ENCODE measurements around the gene PRSS27.

PRSS27 gene

GRCh38 chr16:2745116-2745890 is 25.3 kb upstream of the PRSS27 start:
- Histone ChIP-seq H3K4me1 (ENCODE audit: insufficient read depth, low read length, severe bottlenecking) (no peaks in the 10 kb centered on the region), H3K9me2 (ENCODE audit: low read depth, low read length) (no peaks in the 10 kb centered on the region), H3K27me3 (ENCODE audit: insufficient read depth, low read length) (no peaks in the 10 kb centered on the region), H3K79me2 (ENCODE audit: insufficient read depth, low read length) (no peaks in the 10 kb centered on the region), H3K36me3 (ENCODE audit: insufficient read depth, low read length) (peaks cover 9% of the 10 kb centered on the region; the same call in 1 of the 2 replicates), H3K9ac (ENCODE audit: low read length) (no peak overlapping the region), H2AFZ (ENCODE audit: low read length) (no peak overlapping the region), H3K27ac (ENCODE audit: low read depth, low read length, poor library complexity, severe bottlenecking) (no peak overlapping the region), H3K9me3 (ENCODE audit: low read length) (no peaks in the 10 kb centered on the region), H4K20me1 (ENCODE audit: insufficient read depth, low read length) (no peaks in the 10 kb centered on the region), H3F3A (ENCODE audit: insufficient read depth, low read length) (no peaks in the 10 kb centered on the region), H3K4me3 (ENCODE audit: low read depth, low read length, poor library complexity, severe bottlenecking) (no peak overlapping the region), H3K4me2 (ENCODE audit: low read length) (no peak overlapping the region)
- TF ChIP-seq CTCF (IDR thresholded peaks at IDR 0.05; ENCODE audit: low read length) = no peak
- TF ChIP-seq EZH2 (IDR thresholded peaks at IDR 0.05; ENCODE audit: borderline replicate concordance, low read length) = no peak

GRCh38 chr16:2744711-2745110 is 24.7 kb upstream of the PRSS27 start:
- H3K9ac ChIP-seq (ENCODE audit: low read length) = no peak overlapping the region
- peaks cover 5% of the 10 kb centered on the region; the same call in 1 of the 2 replicates for H3K36me3 ChIP-seq (ENCODE audit: insufficient read depth, low read length)
- no peaks in the 10 kb centered on the region for H3K27me3 ChIP-seq (ENCODE audit: insufficient read depth, low read length)
- H3K27ac ChIP-seq (ENCODE audit: low read depth, low read length, poor library complexity, severe bottlenecking) = no peak overlapping the region
- no peaks in the 10 kb centered on the region for H3K9me3 ChIP-seq (ENCODE audit: low read length)
- no peaks in the 10 kb centered on the region for H4K20me1 ChIP-seq (ENCODE audit: insufficient read depth, low read length)
- no peak overlapping the region for H2AFZ ChIP-seq (ENCODE audit: low read length)
- no peak overlapping the region for H3K4me2 ChIP-seq (ENCODE audit: low read length)
- H3F3A ChIP-seq (ENCODE audit: insufficient read depth, low read length) = no peaks in the 10 kb centered on the region
- no peaks in the 10 kb centered on the region for H3K4me1 ChIP-seq (ENCODE audit: insufficient read depth, low read length, severe bottlenecking)
- H3K79me2 ChIP-seq (ENCODE audit: insufficient read depth, low read length) = no peaks in the 10 kb centered on the region
- TF ChIP-seq EZH2 (IDR thresholded peaks at IDR 0.05; ENCODE audit: borderline replicate concordance, low read length) = no peak
- no peak for TF ChIP-seq CTCF (IDR thresholded peaks at IDR 0.05; ENCODE audit: low read length)
- H3K4me3 ChIP-seq (ENCODE audit: low read depth, low read length, poor library complexity, severe bottlenecking) = no peak overlapping the region
- no peaks in the 10 kb centered on the region for H3K9me2 ChIP-seq (ENCODE audit: low read depth, low read length)

- Histone ChIP-seq H4K20me1 (ENCODE audit: insufficient read depth, low read length) (no peaks in the 10 kb centered on the region), H3K9me2 (ENCODE audit: low read depth, low read length) (no peaks in the 10 kb centered on the region), H3K79me2 (ENCODE audit: insufficient read depth, low read length) (no peaks in the 10 kb centered on the region), H3F3A (ENCODE audit: insufficient read depth, low read length) (no peaks in the 10 kb centered on the region), H3K4me1 (ENCODE audit: insufficient read depth, low read length, severe bottlenecking) (no peaks in the 10 kb centered on the region), H3K9me3 (ENCODE audit: low read length) (no peaks in the 10 kb centered on the region), H3K27me3 (ENCODE audit: insufficient read depth, low read length) (no peaks in the 10 kb centered on the region), H3K4me2 (ENCODE audit: low read length) (no peak overlapping the region), H3K27ac (ENCODE audit: low read depth, low read length, poor library complexity, severe bottlenecking) (no peak overlapping the region), H2AFZ (ENCODE audit: low read length) (no peak overlapping the region), H3K36me3 (ENCODE audit: insufficient read depth, low read length) (no peaks in the 10 kb centered on the region), H3K9ac (ENCODE audit: low read length) (no peak overlapping the region), H3K4me3 (ENCODE audit: low read depth, low read length, poor library complexity, severe bottlenecking) (no peak overlapping the region)
- TF ChIP-seq EZH2 (IDR thresholded peaks at IDR 0.05; ENCODE audit: borderline replicate concordance, low read length) = no peak
- TF ChIP-seq CTCF (IDR thresholded peaks at IDR 0.05; ENCODE audit: low read length) = no peak
Measured at GRCh38 chr16:2743007-2743810, 23.2 kb upstream of the PRSS27 start.
